Parathyroid adenoma (tissue), 2 donors: ENCODE results near the gene ZNF726.

Experiments
- H2AFZ ChIP-seq: fragments of 300-600 bp; sonication (generic); one replicate; pipeline ENCODE4 v1.7.0; 2017; ENCODE audit warnings: antibody characterized with exemption, mild to moderate bottlenecking
- H3K27ac ChIP-seq: fragments of 300-600 bp; sonication (generic); one replicate; pipeline ENCODE4 v1.7.0; 2017
- H3K27me3 ChIP-seq: fragments of 300-600 bp; sonication (generic); one replicate; pipeline ENCODE4 v1.7.0; 2017; ENCODE audit warnings: low read length; ENCODE audit not compliant: control insufficient read depth, insufficient read depth
- H3K36me3 ChIP-seq: fragments of 300-600 bp; sonication (generic); one replicate; pipeline ENCODE4 v1.7.0; 2017; ENCODE audit warnings: low read length; ENCODE audit not compliant: control insufficient read depth, insufficient read depth
- H3K4me1 ChIP-seq: fragments of 300-600 bp; sonication (generic); one replicate; pipeline ENCODE4 v1.7.0; 2017; ENCODE audit warnings: control low read depth
- H3K4me2 ChIP-seq: fragments of 300-600 bp; sonication (generic); one replicate; pipeline ENCODE4 v1.7.0; 2017; ENCODE audit warnings: low read length
- H3K4me3 ChIP-seq: fragments of 300-600 bp; sonication (generic); one replicate; pipeline ENCODE4 v1.7.0; 2017; ENCODE audit warnings: low read depth, low read length
- H3K79me2 ChIP-seq: fragments of 300-600 bp; sonication (generic); one replicate; pipeline ENCODE4 v1.7.0; 2017; ENCODE audit warnings: control low read depth
- H3K9ac ChIP-seq: fragments of 300-600 bp; sonication (generic); one replicate; pipeline ENCODE4 v1.7.0; 2017; ENCODE audit warnings: mild to moderate bottlenecking
- H3K9me3 ChIP-seq: fragments of 300-600 bp; sonication (generic); one replicate; pipeline ENCODE4 v1.7.0; 2017; ENCODE audit warnings: low read length; ENCODE audit not compliant: control insufficient read depth
- CTCF ChIP-seq: fragments of 300-600 bp; sonication (generic); IDR thresholded peaks from one replicate; pipeline ENCODE4 v1.7.0; 2017; ENCODE audit warnings: antibody characterized with exemption, mild to moderate bottlenecking
- donor health status: primary hyperparathyroidism.

Gene ZNF726

GRCh38 chr19:23896912-23897311 lies 17.8 kb upstream of the ZNF726 start:
- Histone ChIP-seq H3K4me1 (no peaks in the 10 kb centered on the region), H3K79me2 (no peaks in the 10 kb centered on the region), H3K27ac (no peak overlapping the region), H3K27me3 (no peaks in the 10 kb centered on the region), H3K9ac (no peak overlapping the region), H3K9me3 (no peaks in the 10 kb centered on the region), H3K36me3 (no peaks in the 10 kb centered on the region), H3K4me3 (no peak overlapping the region), H3K4me2 (no peak overlapping the region), H2AFZ (no peak overlapping the region)
- no peak for TF ChIP-seq CTCF

GRCh38 chr19:23901360-23901759 lies 13.3 kb upstream of the ZNF726 start:
- Histone ChIP-seq H3K4me1 (no peaks in the 10 kb centered on the region), H3K27me3 (no peaks in the 10 kb centered on the region), H3K4me2 (no peak overlapping the region), H3K4me3 (no peak overlapping the region), H3K79me2 (no peaks in the 10 kb centered on the region), H3K36me3 (no peaks in the 10 kb centered on the region), H3K27ac (no peak overlapping the region), H2AFZ (no peak overlapping the region), H3K9ac (no peak overlapping the region), H3K9me3 (no peaks in the 10 kb centered on the region)
- no peak for TF ChIP-seq CTCF

DNA sequence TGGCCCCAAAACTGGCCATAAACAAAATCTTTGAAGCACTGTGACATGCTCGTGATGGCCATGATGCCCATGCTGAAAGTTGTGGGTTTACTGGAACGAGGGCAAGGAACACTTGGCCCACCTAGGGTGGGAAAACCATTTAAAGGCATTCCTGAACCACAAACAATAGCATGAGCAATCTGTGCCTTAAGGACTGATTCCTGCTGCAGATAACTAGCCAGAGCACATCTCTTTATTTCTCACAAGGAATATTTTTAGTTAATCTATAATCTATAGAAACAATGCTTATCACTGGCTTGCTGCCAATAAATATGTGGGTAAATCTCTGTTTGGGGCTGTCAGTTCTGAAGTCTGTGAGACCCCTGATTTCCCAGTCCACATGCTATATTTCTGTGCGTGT lies 10.3 kb upstream of the ZNF726 start:
- no peak overlapping the region for H3K9ac ChIP-seq
- TF ChIP-seq CTCF = no peak
- H2AFZ ChIP-seq = no peak overlapping the region
- H3K27me3 ChIP-seq = no peaks in the 10 kb centered on the region
- no peak overlapping the region for H3K4me3 ChIP-seq
- H3K4me1 ChIP-seq = no peaks in the 10 kb centered on the region
- no peak overlapping the region for H3K27ac ChIP-seq
- no peak overlapping the region for H3K4me2 ChIP-seq
- H3K9me3 ChIP-seq = no peaks in the 10 kb centered on the region
- no peaks in the 10 kb centered on the region for H3K36me3 ChIP-seq
- no peaks in the 10 kb centered on the region for H3K79me2 ChIP-seq

GRCh38 chr19:23905771-23906170 lies 8.9 kb upstream of the ZNF726 start:
- Histone ChIP-seq H3K9me3 (no peaks in the 10 kb centered on the region), H3K4me1 (no peaks in the 10 kb centered on the region), H3K27ac (no peak overlapping the region), H3K36me3 (no peaks in the 10 kb centered on the region), H3K27me3 (no peaks in the 10 kb centered on the region), H3K4me2 (no peak overlapping the region), H3K79me2 (no peaks in the 10 kb centered on the region), H2AFZ (no peak overlapping the region), H3K9ac (no peak overlapping the region), H3K4me3 (no peak overlapping the region)
- TF ChIP-seq CTCF = no peak

DNA sequence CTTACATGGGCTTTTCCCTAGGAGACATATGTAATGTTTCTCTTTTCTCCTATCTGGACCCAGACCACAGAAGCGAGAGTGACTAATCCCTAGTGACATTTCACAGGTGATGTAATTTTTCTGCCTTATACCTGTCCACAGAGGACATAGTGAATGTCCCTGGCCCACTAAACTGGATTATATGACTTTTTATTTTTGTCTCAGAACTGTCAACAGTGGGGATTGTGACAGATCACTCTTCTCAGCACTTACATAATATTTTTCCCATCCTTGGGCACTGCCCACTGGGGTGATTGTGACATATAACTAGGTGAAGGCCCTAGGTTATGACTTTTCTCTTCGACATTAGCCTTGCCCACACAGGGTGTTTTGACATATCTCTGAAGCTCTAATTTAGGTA lies 7.9 kb upstream of the ZNF726 start:
- Histone ChIP-seq H3K36me3 (no peaks in the 10 kb centered on the region), H2AFZ (no peak overlapping the region)

More for the DNA sequence above, 7.9 kb upstream of the ZNF726 start:
- Histone ChIP-seq H3K27ac (no peak overlapping the region), H3K4me2 (no peak overlapping the region), H3K79me2 (no peaks in the 10 kb centered on the region), H3K9ac (no peak overlapping the region), H3K9me3 (no peaks in the 10 kb centered on the region), H3K4me3 (no peak overlapping the region), H3K4me1 (no peaks in the 10 kb centered on the region), H3K27me3 (no peaks in the 10 kb centered on the region)
- no peak for TF ChIP-seq CTCF
